ENCODE data around the gene ALS2. TPM values are rescaled to one million over a fixed set of nuclear protein-coding genes. Genes with fewer than 3 reads are reported as not detected.

The ALS2 gene
- total RNA-seq, 1 experiment from 2014 or later = 28.4 TPM

DNA sequence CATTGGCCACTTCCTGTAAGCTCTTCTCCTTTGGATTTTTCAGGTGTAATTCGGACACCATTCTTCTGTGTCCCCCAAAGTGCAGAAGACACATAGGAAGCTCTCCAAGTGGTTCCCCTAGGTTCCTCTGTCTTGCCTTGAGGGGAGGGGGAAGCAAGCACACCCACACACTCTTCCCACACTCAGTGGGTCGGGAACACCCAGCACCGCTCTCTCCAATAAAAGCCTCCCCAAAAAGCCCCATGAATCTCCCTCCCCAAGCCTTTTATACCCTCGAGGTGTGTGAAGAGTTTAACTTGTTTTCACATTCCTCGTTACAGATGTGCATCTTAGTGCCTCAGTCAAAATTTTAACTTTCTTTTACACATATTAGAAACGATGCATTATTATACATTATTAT is 127.5 kb downstream of the ALS2 start:
- H3K9ac ChIP-seq (ENCODE audit: extremely low read depth, insufficient read length, low read length) = no peak overlapping the region
- no peak overlapping the region for H4K8ac ChIP-seq (replicated peaks; ENCODE audit: insufficient read length, low read depth, low read length)
- no CpG with 5 or more reads among the region's 6 CpGs for WGBS (ENCODE audit: extremely low coverage, insufficient read length, low lambda C conversion rate)
- H2BK20ac ChIP-seq (ENCODE audit: low read depth, low read length, poor library complexity, severe bottlenecking) = no peak overlapping the region
- H3K18ac ChIP-seq (ENCODE audit: insufficient read length, low read depth, low read length) = no peak overlapping the region
- Mint-ChIP-seq H3K4me3 (no peak overlapping the region), H3K27me3 (ENCODE audit: low read depth) (peaks cover 4% of the 10 kb centered on the region; the same call in 1 of the 2 replicates), H3K4me1 (peaks cover 0 to 2% of the 10 kb centered on the region in 2 experiments; a peak in 1 of 4 replicates), H3K27ac (no peak overlapping the region), H3K36me3 (ENCODE audit: insufficient read depth in 1 of 3, low read depth in 3 of 3) (no peaks in the 10 kb centered on the region), H3K9me3 (no peaks in the 10 kb centered on the region)
- no peak overlapping the region for H3K4ac ChIP-seq (ENCODE audit: low read depth, low read length)
- H3T11ph ChIP-seq (ENCODE audit: low read length) = no peak overlapping the region
- H3K23me2 ChIP-seq (ENCODE audit: insufficient read length, low read depth, low read length, poor library complexity, severe bottlenecking) = no peaks in the 10 kb centered on the region
- H2BK5ac ChIP-seq (ENCODE audit: insufficient read length, low read length) = no peak overlapping the region
- H4K91ac ChIP-seq (ENCODE audit: insufficient read length, low read depth, low read length) = no peak overlapping the region
- H4K5ac ChIP-seq (ENCODE audit: insufficient read length, low read depth, low read length) = no peak overlapping the region
- no peaks in the 10 kb centered on the region for H3K9me3 ChIP-seq (ENCODE audit: control insufficient read depth, low read depth, low read length)
- H2AK5ac ChIP-seq (ENCODE audit: insufficient read length, low read length) = no peak overlapping the region
- H3K23ac ChIP-seq (ENCODE audit: insufficient read length, low read depth, low read length) = no peak overlapping the region
- H2AFZ ChIP-seq (ENCODE audit: low read length) = no peak overlapping the region
- no peaks in the 10 kb centered on the region for H3K27me3 ChIP-seq (ENCODE audit: insufficient read depth, low read length)
- no peaks in the 10 kb centered on the region for H3K79me1 ChIP-seq (ENCODE audit: insufficient read depth, low read depth, low read length, poor library complexity, severe bottlenecking)
- no peak overlapping the region for H3K27ac ChIP-seq (ENCODE audit: insufficient read length, low read depth, low read length)
- H3K79me2 ChIP-seq (ENCODE audit: insufficient read depth, low read length) = no peaks in the 10 kb centered on the region
- DNase-seq = no peak
- no peak overlapping the region for H3K4me2 ChIP-seq (ENCODE audit: insufficient read depth, insufficient read length, low read length)
- TF ChIP-seq, protein P1, sequence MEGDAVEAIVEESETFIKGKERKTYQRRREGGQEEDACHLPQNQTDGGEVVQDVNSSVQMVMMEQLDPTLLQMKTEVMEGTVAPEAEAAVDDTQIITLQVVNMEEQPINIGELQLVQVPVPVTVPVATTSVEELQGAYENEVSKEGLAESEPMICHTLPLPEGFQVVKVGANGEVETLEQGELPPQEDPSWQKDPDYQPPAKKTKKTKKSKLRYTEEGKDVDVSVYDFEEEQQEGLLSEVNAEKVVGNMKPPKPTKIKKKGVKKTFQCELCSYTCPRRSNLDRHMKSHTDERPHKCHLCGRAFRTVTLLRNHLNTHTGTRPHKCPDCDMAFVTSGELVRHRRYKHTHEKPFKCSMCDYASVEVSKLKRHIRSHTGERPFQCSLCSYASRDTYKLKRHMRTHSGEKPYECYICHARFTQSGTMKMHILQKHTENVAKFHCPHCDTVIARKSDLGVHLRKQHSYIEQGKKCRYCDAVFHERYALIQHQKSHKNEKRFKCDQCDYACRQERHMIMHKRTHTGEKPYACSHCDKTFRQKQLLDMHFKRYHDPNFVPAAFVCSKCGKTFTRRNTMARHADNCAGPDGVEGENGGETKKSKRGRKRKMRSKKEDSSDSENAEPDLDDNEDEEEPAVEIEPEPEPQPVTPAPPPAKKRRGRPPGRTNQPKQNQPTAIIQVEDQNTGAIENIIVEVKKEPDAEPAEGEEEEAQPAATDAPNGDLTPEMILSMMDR (conservative IDR thresholded peaks at IDR 0.05) = no peak
- no peak overlapping the region for H3K14ac ChIP-seq (ENCODE audit: insufficient read depth, low read length)
- H4K20me1 ChIP-seq (ENCODE audit: control insufficient read depth, insufficient read depth, insufficient read length) = no peaks in the 10 kb centered on the region
- no peak overlapping the region for H3K56ac ChIP-seq (ENCODE audit: insufficient read length, low read depth, low read length)
- no peak overlapping the region for H2BK15ac ChIP-seq (ENCODE audit: low read depth, low read length)
- no peaks in the 10 kb centered on the region for H3K4me1 ChIP-seq (ENCODE audit: insufficient read depth, low read length)
- no peak overlapping the region for H2BK120ac ChIP-seq (ENCODE audit: low read depth, low read length, poor library complexity, severe bottlenecking)
- no peak overlapping the region for H2BK12ac ChIP-seq (ENCODE audit: insufficient read length, low read depth, low read length)

Other genes with a start within 250 kb of the ALS2 start
- gene TMEM237, start 137.4 kb downstream of the ALS2 start, total RNA-seq (2021) = 37.7 and 38.4 TPM in 2 replicates
- not detected in 2 replicates for gene MPP4, start 82.3 kb downstream of the ALS2 start, total RNA-seq (2021)
- not detected in 2 replicates for gene CDK15, start 25.6 kb upstream of the ALS2 start, total RNA-seq (2021)